Measurements from ENCODE around the gene GALP. TPM values are rescaled to one million over a fixed set of nuclear protein-coding genes. Genes with fewer than 3 reads are reported as not detected.

The GALP gene
- total RNA-seq, 1 experiment from 2014 or later, result not detected

GRCh38 chr19:56159622-56160271 is 16.1 kb upstream of the GALP start:
- Histone ChIP-seq H2BK20ac (ENCODE audit: low read depth, low read length, poor library complexity, severe bottlenecking) (no peak overlapping the region), H2AFZ (ENCODE audit: low read length) (no peak overlapping the region), H3K56ac (ENCODE audit: insufficient read length, low read depth, low read length) (no peak overlapping the region), H2BK12ac (ENCODE audit: insufficient read length, low read depth, low read length) (no peak overlapping the region), H3K27me3 (ENCODE audit: insufficient read depth, low read length) (no peaks in the 10 kb centered on the region), H3K4me2 (ENCODE audit: insufficient read depth, insufficient read length, low read length) (no peak overlapping the region), H4K5ac (ENCODE audit: insufficient read length, low read depth, low read length) (no peak overlapping the region), H3K79me2 (ENCODE audit: insufficient read depth, low read length) (no peaks in the 10 kb centered on the region), H3K4me1 (ENCODE audit: insufficient read depth, low read length) (no peaks in the 10 kb centered on the region), H3K14ac (ENCODE audit: insufficient read depth, low read length) (no peak overlapping the region), H3T11ph (ENCODE audit: low read length) (no peak overlapping the region), H4K20me1 (ENCODE audit: control insufficient read depth, insufficient read depth, insufficient read length) (no peaks in the 10 kb centered on the region), H3K79me1 (ENCODE audit: insufficient read depth, low read depth, low read length, poor library complexity, severe bottlenecking) (no peaks in the 10 kb centered on the region), H3K23me2 (ENCODE audit: insufficient read length, low read depth, low read length, poor library complexity, severe bottlenecking) (no peaks in the 10 kb centered on the region), H2BK120ac (ENCODE audit: low read depth, low read length, poor library complexity, severe bottlenecking) (no peak overlapping the region), H3K18ac (ENCODE audit: insufficient read length, low read depth, low read length) (no peak overlapping the region), H3K9ac (ENCODE audit: extremely low read depth, insufficient read length, low read length) (no peak overlapping the region), H3K27ac (ENCODE audit: insufficient read length, low read depth, low read length) (no peak overlapping the region), H2BK15ac (ENCODE audit: low read depth, low read length) (no peak overlapping the region), H4K8ac (replicated peaks; ENCODE audit: insufficient read length, low read depth, low read length) (no peak overlapping the region), H3K4ac (ENCODE audit: low read depth, low read length) (no peak overlapping the region), H3K23ac (ENCODE audit: insufficient read length, low read depth, low read length) (no peak overlapping the region), H2BK5ac (ENCODE audit: insufficient read length, low read length) (no peak overlapping the region), H3K9me3 (ENCODE audit: control insufficient read depth, low read depth, low read length) (no peaks in the 10 kb centered on the region), H2AK5ac (ENCODE audit: insufficient read length, low read length) (no peak overlapping the region), H4K91ac (ENCODE audit: insufficient read length, low read depth, low read length) (no peak overlapping the region)
- Mint-ChIP-seq H3K27ac (no peak overlapping the region), H3K9me3 (no peaks in the 10 kb centered on the region; a peak in 1 of 5 replicates), H3K4me3 (no peak overlapping the region), H3K27me3 (ENCODE audit: low read depth) (no peaks in the 10 kb centered on the region), H3K4me1 (0 out of 4 replicates have a peak, but pooled peaks cover 0 to 2% of the 10 kb centered on the region in 2 experiments), H3K36me3 (ENCODE audit: insufficient read depth in 1 of 3, low read depth in 3 of 3) (peaks cover 21 to 25% (median 24%) of the 10 kb centered on the region in 3 experiments)
- TF ChIP-seq CTCF (conservative IDR thresholded peaks at IDR 0.05), result no peak
- no CpG with 5 or more reads among the region's 69 CpGs for WGBS (ENCODE audit: extremely low coverage, insufficient read length, low lambda C conversion rate)
- DNase-seq, result no peak

Measured in H9 (cell line).